ENCODE measurements around the gene LDHD.
"Not testable (repeated sequence)": the region's sequence is repeated elsewhere in the genome, so short reads cannot be mapped to it uniquely, and the experiment has no call there.

Gene LDHD

GRCh38 chr16:75093598-75094540 is 22.7 kb downstream of the LDHD start:
- Histone ChIP-seq H3F3A (ENCODE audit: control insufficient read depth, insufficient read depth) (no peaks in the 10 kb centered on the region), H3K9me3 (ENCODE audit: control insufficient read depth, insufficient read depth, low read length) (no peaks in the 10 kb centered on the region), H3K9me2 (replicated peaks; ENCODE audit: control insufficient read depth, low read length) (no peaks in the 10 kb centered on the region), H3K27ac (ENCODE audit: low read depth, low read length) (no peak overlapping the region), H3K4me3 (ENCODE audit: low read length) (no peak overlapping the region), H3K4me2 (ENCODE audit: low read length) (no peak overlapping the region), H3K4me1 (ENCODE audit: control insufficient read depth, low read length) (peaks cover 7% of the 10 kb centered on the region), H3K79me2 (ENCODE audit: control insufficient read depth, low read length) (no peaks in the 10 kb centered on the region), H3K36me3 (ENCODE audit: control insufficient read depth, low read length) (no peaks in the 10 kb centered on the region), H3K27me3 (ENCODE audit: control insufficient read depth, low read length) (no peaks in the 10 kb centered on the region), H4K20me1 (ENCODE audit: control insufficient read depth, insufficient read depth, low read depth, low read length) (no peaks in the 10 kb centered on the region; the same call in 1 of the 2 replicates)
- no peak for TF ChIP-seq EZH2phosphoT487 (IDR thresholded peaks at IDR 0.05; ENCODE audit: borderline replicate concordance, low read length)
- TF ChIP-seq, protein P1, sequence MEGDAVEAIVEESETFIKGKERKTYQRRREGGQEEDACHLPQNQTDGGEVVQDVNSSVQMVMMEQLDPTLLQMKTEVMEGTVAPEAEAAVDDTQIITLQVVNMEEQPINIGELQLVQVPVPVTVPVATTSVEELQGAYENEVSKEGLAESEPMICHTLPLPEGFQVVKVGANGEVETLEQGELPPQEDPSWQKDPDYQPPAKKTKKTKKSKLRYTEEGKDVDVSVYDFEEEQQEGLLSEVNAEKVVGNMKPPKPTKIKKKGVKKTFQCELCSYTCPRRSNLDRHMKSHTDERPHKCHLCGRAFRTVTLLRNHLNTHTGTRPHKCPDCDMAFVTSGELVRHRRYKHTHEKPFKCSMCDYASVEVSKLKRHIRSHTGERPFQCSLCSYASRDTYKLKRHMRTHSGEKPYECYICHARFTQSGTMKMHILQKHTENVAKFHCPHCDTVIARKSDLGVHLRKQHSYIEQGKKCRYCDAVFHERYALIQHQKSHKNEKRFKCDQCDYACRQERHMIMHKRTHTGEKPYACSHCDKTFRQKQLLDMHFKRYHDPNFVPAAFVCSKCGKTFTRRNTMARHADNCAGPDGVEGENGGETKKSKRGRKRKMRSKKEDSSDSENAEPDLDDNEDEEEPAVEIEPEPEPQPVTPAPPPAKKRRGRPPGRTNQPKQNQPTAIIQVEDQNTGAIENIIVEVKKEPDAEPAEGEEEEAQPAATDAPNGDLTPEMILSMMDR (IDR thresholded peaks at IDR 0.05; ENCODE audit: low read depth, low read length, poor library complexity, severe bottlenecking), result no peak

DNA sequence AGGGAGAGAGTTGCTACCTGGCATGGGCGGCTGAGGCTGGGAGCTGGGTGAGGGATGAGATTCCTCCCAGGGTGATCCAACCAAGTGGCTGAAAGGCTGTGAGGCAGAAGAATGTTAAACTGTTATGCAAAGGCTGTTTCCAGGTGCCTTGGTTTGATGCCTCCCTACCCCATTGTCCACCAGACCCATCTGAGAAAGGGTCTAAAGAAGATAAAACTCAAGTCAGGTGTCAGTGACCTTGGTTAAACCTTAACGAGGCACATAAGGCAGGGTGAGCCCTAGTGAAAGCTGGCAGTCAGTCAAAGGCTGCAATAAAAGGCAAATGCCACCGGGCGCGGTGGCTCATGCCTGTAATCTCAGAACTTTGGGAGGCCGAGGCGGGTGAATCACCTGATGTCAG is 23.8 kb downstream of the LDHD start:
- TF ChIP-seq, protein P1 (IDR thresholded peaks at IDR 0.05; ENCODE audit: low read depth, low read length, poor library complexity, severe bottlenecking), result no peak
- no peak for TF ChIP-seq EZH2phosphoT487 (IDR thresholded peaks at IDR 0.05; ENCODE audit: borderline replicate concordance, low read length)
- Histone ChIP-seq H3K9me2 (replicated peaks; ENCODE audit: control insufficient read depth, low read length) (no peaks in the 10 kb centered on the region), H3F3A (ENCODE audit: control insufficient read depth, insufficient read depth) (no peaks in the 10 kb centered on the region), H3K4me3 (ENCODE audit: low read length) (no peak overlapping the region), H3K9me3 (ENCODE audit: control insufficient read depth, insufficient read depth, low read length) (no peaks in the 10 kb centered on the region), H3K4me2 (ENCODE audit: low read length) (no peak overlapping the region), H3K27ac (ENCODE audit: low read depth, low read length) (no peak overlapping the region), H3K27me3 (ENCODE audit: control insufficient read depth, low read length) (no peaks in the 10 kb centered on the region), H3K79me2 (ENCODE audit: control insufficient read depth, low read length) (no peaks in the 10 kb centered on the region), H3K36me3 (ENCODE audit: control insufficient read depth, low read length) (no peaks in the 10 kb centered on the region), H4K20me1 (ENCODE audit: control insufficient read depth, insufficient read depth, low read depth, low read length) (no peaks in the 10 kb centered on the region; the same call in 1 of the 2 replicates), H3K4me1 (ENCODE audit: control insufficient read depth, low read length) (no peaks in the 10 kb centered on the region)

DNA sequence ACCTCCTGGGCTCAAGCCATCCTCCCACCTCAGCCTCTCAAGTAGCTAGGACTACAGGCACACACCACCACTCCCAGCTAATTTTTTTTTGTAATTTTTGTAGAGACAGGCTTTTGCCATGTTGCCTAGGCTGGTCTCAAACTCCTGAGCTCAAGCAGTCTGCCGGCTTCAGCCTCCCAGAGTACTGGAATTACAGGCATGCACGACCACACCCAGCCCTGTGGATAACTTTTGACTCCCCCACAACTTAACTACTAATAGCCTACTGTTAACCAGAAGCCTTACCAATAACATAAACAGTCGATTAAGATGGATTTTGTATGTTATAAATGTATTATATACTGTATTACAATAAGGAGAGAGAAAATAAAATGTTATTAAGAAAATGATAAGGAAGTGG is 25.0 kb downstream of the LDHD start:
- not testable (repeated sequence) for H3K4me2 ChIP-seq (ENCODE audit: low read length); H4K20me1 ChIP-seq (ENCODE audit: control insufficient read depth, insufficient read depth, low read depth, low read length); H3F3A ChIP-seq (ENCODE audit: control insufficient read depth, insufficient read depth); H3K27me3 ChIP-seq (ENCODE audit: control insufficient read depth, low read length); H3K36me3 ChIP-seq (ENCODE audit: control insufficient read depth, low read length); H3K4me3 ChIP-seq (ENCODE audit: low read length); H3K9me3 ChIP-seq (ENCODE audit: control insufficient read depth, insufficient read depth, low read length); H3K27ac ChIP-seq (ENCODE audit: low read depth, low read length); H3K4me1 ChIP-seq (ENCODE audit: control insufficient read depth, low read length); H3K9me2 ChIP-seq (replicated peaks; ENCODE audit: control insufficient read depth, low read length); H3K79me2 ChIP-seq (ENCODE audit: control insufficient read depth, low read length)

DNA sequence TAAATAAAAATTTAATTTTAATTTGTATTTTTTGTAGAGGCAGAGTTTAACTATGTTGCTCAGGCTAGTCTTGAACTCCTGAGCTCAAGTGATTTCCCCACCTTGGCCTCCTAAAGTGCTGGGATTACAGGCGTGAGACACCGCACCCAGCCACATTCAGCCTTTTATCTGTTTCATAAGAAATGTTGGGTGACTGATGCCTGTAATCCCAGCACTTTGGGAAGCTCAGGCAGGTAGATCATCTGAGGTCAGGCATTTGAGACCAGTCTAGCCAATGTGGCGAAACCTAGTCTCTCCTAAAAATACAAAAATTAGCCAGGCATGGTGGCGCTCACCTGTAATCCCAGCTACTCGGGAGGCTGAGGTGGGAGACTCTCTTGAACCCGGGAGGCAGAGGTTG is 25.7 kb downstream of the LDHD start:
- not testable (repeated sequence) for H3K79me2 ChIP-seq (ENCODE audit: control insufficient read depth, low read length); H3K9me3 ChIP-seq (ENCODE audit: control insufficient read depth, insufficient read depth, low read length); H3K4me2 ChIP-seq (ENCODE audit: low read length); H3K27ac ChIP-seq (ENCODE audit: low read depth, low read length); H3K9me2 ChIP-seq (replicated peaks; ENCODE audit: control insufficient read depth, low read length); H4K20me1 ChIP-seq (ENCODE audit: control insufficient read depth, insufficient read depth, low read depth, low read length); H3K4me1 ChIP-seq (ENCODE audit: control insufficient read depth, low read length); H3K27me3 ChIP-seq (ENCODE audit: control insufficient read depth, low read length); H3K4me3 ChIP-seq (ENCODE audit: low read length); H3F3A ChIP-seq (ENCODE audit: control insufficient read depth, insufficient read depth); H3K36me3 ChIP-seq (ENCODE audit: control insufficient read depth, low read length)
